ENCODE data around the gene GDI2. TPM values are rescaled to one million over a fixed set of nuclear protein-coding genes. Genes with fewer than 3 reads are reported as not detected.

GDI2 gene
- total RNA-seq, result 100 to 1,000 TPM; 141 to 209 TPM

DNA sequence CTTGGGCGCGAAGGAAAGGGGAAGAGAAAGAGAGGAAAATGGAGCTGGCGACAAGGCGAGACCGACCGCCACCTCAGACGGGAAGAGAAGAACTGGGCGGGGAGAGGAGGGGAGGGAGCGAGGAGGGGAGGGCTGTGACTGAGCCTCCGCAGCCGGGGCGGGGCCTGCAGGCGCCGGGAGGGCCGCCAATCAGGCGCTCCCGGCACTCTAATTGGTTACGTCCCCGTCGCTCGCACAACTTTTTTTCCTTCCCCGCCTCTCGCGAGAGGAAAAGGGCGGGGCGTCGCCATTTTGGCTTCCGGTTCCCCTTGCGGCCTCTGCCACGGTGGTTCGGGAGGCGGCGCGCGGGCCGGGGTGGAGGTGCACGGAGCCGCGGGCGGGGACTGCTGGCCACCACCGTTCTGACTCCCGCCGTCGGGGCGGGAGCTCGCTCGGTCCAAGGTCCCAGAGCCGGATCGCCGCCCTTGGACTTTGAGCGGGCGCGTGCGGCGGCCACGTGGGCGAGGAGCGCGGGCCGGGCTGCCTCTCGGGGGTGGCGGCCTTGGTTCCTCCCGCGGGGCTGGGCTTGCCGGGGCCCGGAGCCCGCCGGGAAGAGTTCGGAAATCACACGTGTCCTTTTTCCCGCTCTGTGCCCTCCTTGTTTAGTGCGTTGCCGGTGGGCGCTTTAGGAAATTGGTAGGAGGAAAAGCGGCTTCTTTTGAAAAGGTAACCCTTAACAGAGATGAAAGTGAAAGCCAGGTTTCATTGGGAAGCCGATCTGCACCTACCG is at the start of gene GDI2:
Gene GDI2 (minus strand): TSS at position 94 of the 769 bp plus-strand sequence. CDS start 176 bp downstream, outside the sequence.
- ATAC-seq (ENCODE audit: insufficient number of reproducible peaks, low FRiP score, low read depth), result peak; percentile 96
- Histone ChIP-seq H3K36me3 (no peaks in the 10 kb centered on the region), H3K27ac (peak within 1 kb of the TSS; percentile 99), H3K9me3 (no peaks in the 10 kb centered on the region), H3K4me3 (peak within 1 kb of the TSS; percentile 99), H3K4me1 (ENCODE audit: control insufficient read depth in 1 of 2, low read depth in 2 of 2) (peaks cover 33 to 53% of the 10 kb centered on the region in 2 donors), H3K27me3 (replicated peaks; ENCODE audit: insufficient read depth) (no peaks in the 10 kb centered on the region)
- TF ChIP-seq, protein P1, sequence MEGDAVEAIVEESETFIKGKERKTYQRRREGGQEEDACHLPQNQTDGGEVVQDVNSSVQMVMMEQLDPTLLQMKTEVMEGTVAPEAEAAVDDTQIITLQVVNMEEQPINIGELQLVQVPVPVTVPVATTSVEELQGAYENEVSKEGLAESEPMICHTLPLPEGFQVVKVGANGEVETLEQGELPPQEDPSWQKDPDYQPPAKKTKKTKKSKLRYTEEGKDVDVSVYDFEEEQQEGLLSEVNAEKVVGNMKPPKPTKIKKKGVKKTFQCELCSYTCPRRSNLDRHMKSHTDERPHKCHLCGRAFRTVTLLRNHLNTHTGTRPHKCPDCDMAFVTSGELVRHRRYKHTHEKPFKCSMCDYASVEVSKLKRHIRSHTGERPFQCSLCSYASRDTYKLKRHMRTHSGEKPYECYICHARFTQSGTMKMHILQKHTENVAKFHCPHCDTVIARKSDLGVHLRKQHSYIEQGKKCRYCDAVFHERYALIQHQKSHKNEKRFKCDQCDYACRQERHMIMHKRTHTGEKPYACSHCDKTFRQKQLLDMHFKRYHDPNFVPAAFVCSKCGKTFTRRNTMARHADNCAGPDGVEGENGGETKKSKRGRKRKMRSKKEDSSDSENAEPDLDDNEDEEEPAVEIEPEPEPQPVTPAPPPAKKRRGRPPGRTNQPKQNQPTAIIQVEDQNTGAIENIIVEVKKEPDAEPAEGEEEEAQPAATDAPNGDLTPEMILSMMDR (IDR thresholded peaks at IDR 0.05), result no peak
- DNase-seq (ENCODE audit: low spot score), result peak; percentile 73

DNA sequence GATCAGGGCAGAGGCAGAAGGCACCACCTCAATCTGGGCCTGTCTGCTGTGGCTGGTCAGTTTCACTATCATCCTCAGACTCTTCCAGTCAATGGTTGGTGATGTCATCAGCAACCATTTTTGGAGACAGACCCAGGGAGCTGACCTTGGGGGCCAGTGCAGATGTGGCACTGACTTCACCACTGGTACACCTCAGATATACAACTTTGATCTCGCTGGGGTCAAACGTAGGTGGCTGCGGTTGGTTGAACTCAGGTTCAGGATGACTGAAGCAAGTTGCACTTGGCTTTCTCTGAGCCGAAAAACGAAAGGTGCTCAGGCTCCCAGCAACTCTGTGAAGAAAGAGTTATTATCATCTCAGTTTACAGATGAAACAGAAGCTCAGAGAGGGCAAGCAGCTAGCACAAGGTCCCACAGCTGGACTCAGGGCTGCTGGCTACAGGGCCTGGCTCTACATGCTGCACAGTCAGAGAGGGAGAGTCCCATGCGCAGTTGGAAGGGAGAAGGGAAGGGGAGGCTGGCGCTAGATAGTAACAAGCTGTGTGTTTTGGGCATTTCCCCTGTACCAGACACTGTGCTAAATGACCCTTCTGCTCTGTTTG is 49.2 kb upstream of the GDI2 start:
- DNase-seq (ENCODE audit: low spot score) (no peak), ATAC-seq (ENCODE audit: insufficient number of reproducible peaks, low FRiP score, low read depth) (no peak)
- Histone ChIP-seq H3K36me3 (peaks cover 4% of the 10 kb centered on the region), H3K27me3 (replicated peaks; ENCODE audit: insufficient read depth) (no peaks in the 10 kb centered on the region), H3K4me3 (no peak overlapping the region), H3K4me1 (ENCODE audit: control insufficient read depth in 1 of 2, low read depth in 2 of 2) (no peaks in the 10 kb centered on the region), H3K27ac (no peak overlapping the region), H3K9me3 (no peaks in the 10 kb centered on the region)
- TF ChIP-seq, protein P1 (IDR thresholded peaks at IDR 0.05), result no peak

DNA sequence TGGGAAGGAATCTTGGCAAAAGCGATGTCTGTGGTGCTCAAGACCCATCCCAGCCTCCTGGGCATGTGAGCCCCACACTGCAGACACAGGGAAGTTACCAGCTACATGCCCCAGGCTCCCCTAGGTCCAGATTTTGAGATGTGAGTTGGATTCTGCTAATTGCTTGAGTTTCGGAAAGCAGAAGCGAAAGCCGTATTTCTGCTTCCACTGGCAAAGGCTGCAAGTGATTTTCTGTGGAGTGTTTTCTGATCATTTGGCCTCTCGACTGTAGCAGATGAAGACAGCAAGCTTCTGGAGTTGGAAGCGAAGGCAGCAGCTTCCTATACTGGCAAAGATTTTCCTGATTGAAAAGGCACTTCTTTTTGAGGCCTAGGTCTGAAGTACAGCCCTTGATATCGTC is 46.8 kb upstream of the GDI2 start:
- no peak for DNase-seq (ENCODE audit: low spot score)
- Histone ChIP-seq H3K9me3 (no peaks in the 10 kb centered on the region), H3K4me1 (ENCODE audit: control insufficient read depth in 1 of 2, low read depth in 2 of 2) (no peaks in the 10 kb centered on the region), H3K36me3 (peaks cover 4% of the 10 kb centered on the region), H3K4me3 (no peak overlapping the region), H3K27me3 (replicated peaks; ENCODE audit: insufficient read depth) (no peaks in the 10 kb centered on the region), H3K27ac (no peak overlapping the region)
- TF ChIP-seq, protein P1 (IDR thresholded peaks at IDR 0.05), result no peak
- ATAC-seq (ENCODE audit: insufficient number of reproducible peaks, low FRiP score, low read depth), result no peak

DNA sequence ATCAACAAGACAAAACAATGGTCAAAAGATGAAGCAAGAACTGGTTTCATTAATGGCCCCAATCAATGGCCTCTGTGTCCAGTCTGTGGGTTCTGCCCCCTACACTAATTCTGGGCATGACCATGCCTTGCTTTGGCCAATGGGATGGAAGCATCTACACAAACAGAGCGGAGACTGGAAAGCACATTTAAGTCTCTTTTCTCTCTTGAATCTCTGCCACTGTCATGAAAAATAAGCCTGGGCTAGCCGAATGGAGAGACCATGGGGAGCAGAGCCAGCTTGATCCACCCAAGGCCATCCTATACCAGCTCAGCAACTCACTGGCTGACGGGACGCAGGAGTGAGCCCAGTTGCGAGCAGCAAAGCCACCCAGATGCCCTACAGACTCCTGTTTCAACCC is 45.6 kb upstream of the GDI2 start:
- H3K9me3 ChIP-seq, result no peaks in the 10 kb centered on the region

GRCh38 chr10:5856701-5857004 is 43.4 kb upstream of the GDI2 start:
- Histone ChIP-seq H3K27ac (no peak overlapping the region), H3K36me3 (no peaks in the 10 kb centered on the region), H3K4me1 (ENCODE audit: control insufficient read depth in 1 of 2, low read depth in 2 of 2) (no peaks in the 10 kb centered on the region), H3K9me3 (no peaks in the 10 kb centered on the region), H3K27me3 (replicated peaks; ENCODE audit: insufficient read depth) (no peaks in the 10 kb centered on the region), H3K4me3 (no peak overlapping the region)
- TF ChIP-seq, protein P1 (IDR thresholded peaks at IDR 0.05), result no peak
- DNase-seq (ENCODE audit: low spot score) (no peak), ATAC-seq (ENCODE audit: insufficient number of reproducible peaks, low FRiP score, low read depth) (no peak)

More for the DNA sequence above, 45.6 kb upstream of the GDI2 start:
- no peaks in the 10 kb centered on the region for H3K27me3 ChIP-seq (replicated peaks; ENCODE audit: insufficient read depth)
- TF ChIP-seq, protein P1 (IDR thresholded peaks at IDR 0.05), result no peak
- H3K36me3 ChIP-seq, result peaks cover 4% of the 10 kb centered on the region
- no peak overlapping the region for H3K4me3 ChIP-seq
- ATAC-seq (ENCODE audit: insufficient number of reproducible peaks, low FRiP score, low read depth) (no peak), DNase-seq (ENCODE audit: low spot score) (no peak)
- no peaks in the 10 kb centered on the region for H3K4me1 ChIP-seq (ENCODE audit: control insufficient read depth in 1 of 2, low read depth in 2 of 2)
- H3K27ac ChIP-seq, result no peak overlapping the region

All from thoracic aorta (tissue), 2 donors.